ENCODE measurements around the gene OOSP3. TPM values are rescaled to one million over a fixed set of nuclear protein-coding genes. Genes with fewer than 3 reads are reported as not detected.
"Not testable (repeated sequence)": the region's sequence is repeated elsewhere in the genome, so short reads cannot be mapped to it uniquely, and the experiment has no call there.

OOSP3 gene
- polyA plus RNA-seq, 1 donor from 2014 or later = not detected

GRCh38 chr11:59883597-59883996 is 5.0 kb downstream of the OOSP3 start:
- Histone ChIP-seq H3K9me3 (ENCODE audit: low read length) (no peaks in the 10 kb centered on the region), H3K4me3 (ENCODE audit: low read length) (no peak overlapping the region), H3F3A (ENCODE audit: insufficient read depth, low read length, poor library complexity, severe bottlenecking) (no peaks in the 10 kb centered on the region), H3K9ac (ENCODE audit: low read length) (no peak overlapping the region), H4K20me1 (ENCODE audit: insufficient read depth) (no peaks in the 10 kb centered on the region), H3K36me3 (ENCODE audit: insufficient read depth, low read length) (no peaks in the 10 kb centered on the region), H3K27ac (ENCODE audit: low read length) (no peak overlapping the region), H3K79me2 (replicated peaks; ENCODE audit: insufficient read depth, low read length) (no peaks in the 10 kb centered on the region), H3K9me2 (ENCODE audit: insufficient read depth, low read length) (no peaks in the 10 kb centered on the region), H3K4me2 (ENCODE audit: low read length) (no peak overlapping the region), H3K27me3 (ENCODE audit: insufficient read depth, low read depth, low read length) (no peaks in the 10 kb centered on the region), H2AFZ (ENCODE audit: low read depth, low read length) (no peak overlapping the region)
- TF ChIP-seq SMC3 (conservative IDR thresholded peaks at IDR 0.05; ENCODE audit: poor library complexity) (no peak), MXI1 (conservative IDR thresholded peaks at IDR 0.05; ENCODE audit: poor library complexity, severe bottlenecking) (no peak), CTCF (IDR thresholded peaks at IDR 0.05; ENCODE audit: poor library complexity, severe bottlenecking) (no peak), TAF1 (IDR thresholded peaks at IDR 0.05; ENCODE audit: low read depth) (no peak), EP300 (conservative IDR thresholded peaks at IDR 0.05; ENCODE audit: poor library complexity, severe bottlenecking) (no peak), RAD21 (conservative IDR thresholded peaks at IDR 0.05) (no peak), POLR2AphosphoS5 (IDR thresholded peaks at IDR 0.05) (no peak), EZH2 (IDR thresholded peaks at IDR 0.05; ENCODE audit: borderline replicate concordance, insufficient read depth, low read length, poor library complexity, severe bottlenecking) (no peak)
- TF ChIP-seq, protein P1, sequence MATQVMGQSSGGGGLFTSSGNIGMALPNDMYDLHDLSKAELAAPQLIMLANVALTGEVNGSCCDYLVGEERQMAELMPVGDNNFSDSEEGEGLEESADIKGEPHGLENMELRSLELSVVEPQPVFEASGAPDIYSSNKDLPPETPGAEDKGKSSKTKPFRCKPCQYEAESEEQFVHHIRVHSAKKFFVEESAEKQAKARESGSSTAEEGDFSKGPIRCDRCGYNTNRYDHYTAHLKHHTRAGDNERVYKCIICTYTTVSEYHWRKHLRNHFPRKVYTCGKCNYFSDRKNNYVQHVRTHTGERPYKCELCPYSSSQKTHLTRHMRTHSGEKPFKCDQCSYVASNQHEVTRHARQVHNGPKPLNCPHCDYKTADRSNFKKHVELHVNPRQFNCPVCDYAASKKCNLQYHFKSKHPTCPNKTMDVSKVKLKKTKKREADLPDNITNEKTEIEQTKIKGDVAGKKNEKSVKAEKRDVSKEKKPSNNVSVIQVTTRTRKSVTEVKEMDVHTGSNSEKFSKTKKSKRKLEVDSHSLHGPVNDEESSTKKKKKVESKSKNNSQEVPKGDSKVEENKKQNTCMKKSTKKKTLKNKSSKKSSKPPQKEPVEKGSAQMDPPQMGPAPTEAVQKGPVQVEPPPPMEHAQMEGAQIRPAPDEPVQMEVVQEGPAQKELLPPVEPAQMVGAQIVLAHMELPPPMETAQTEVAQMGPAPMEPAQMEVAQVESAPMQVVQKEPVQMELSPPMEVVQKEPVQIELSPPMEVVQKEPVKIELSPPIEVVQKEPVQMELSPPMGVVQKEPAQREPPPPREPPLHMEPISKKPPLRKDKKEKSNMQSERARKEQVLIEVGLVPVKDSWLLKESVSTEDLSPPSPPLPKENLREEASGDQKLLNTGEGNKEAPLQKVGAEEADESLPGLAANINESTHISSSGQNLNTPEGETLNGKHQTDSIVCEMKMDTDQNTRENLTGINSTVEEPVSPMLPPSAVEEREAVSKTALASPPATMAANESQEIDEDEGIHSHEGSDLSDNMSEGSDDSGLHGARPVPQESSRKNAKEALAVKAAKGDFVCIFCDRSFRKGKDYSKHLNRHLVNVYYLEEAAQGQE (IDR thresholded peaks at IDR 0.05; ENCODE audit: borderline replicate concordance) = no peak

DNA sequence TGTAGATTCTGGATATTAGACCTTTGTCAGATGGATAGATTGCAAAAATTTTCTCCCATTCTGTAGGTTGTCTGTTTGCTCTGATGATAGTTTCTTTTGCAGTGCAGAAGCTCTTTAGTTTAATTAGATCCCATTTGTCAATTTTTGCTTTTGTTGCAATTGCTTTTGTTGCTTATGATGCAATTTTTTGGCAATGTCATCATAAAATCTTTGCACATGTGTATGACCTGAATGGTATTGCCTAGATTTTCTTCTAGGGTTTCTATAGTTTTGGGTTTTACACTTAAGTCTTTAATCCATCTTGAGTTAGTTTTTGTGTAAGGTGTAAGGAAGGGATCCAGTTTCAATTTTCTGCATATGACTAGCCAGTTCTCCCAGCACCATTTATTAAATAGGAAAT is 8.6 kb downstream of the OOSP3 start:
- not testable (repeated sequence) for H3F3A ChIP-seq (ENCODE audit: insufficient read depth, low read length, poor library complexity, severe bottlenecking); H3K9me2 ChIP-seq (ENCODE audit: insufficient read depth, low read length); H3K79me2 ChIP-seq (replicated peaks; ENCODE audit: insufficient read depth, low read length)

DNA sequence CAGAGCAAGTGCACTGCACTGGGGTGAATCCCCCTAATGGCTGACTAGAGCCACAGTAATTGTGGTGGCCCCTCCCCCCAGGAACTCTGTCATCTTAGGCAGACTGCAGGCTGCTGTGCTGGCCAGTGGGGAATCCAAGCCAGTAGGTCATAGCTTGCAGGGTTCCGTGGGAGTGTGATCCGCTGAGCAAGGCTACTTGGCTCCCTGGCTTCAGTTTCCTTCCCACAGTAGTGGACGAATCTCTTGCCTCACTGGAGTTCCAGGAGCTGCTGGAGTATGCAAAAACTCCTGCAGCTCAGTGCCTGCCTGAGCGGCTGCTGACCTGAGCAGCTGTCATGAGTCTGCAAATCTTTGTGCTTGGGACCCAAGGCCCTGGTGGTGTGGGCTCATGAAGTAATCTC is 13.2 kb downstream of the OOSP3 start:
- Histone ChIP-seq H3K9me3 (ENCODE audit: low read length) (no peaks in the 10 kb centered on the region), H3K9me2 (ENCODE audit: insufficient read depth, low read length) (no peaks in the 10 kb centered on the region), H3K9ac (ENCODE audit: low read length) (no peak overlapping the region), H3K4me2 (ENCODE audit: low read length) (no peak overlapping the region), H3F3A (ENCODE audit: insufficient read depth, low read length, poor library complexity, severe bottlenecking) (no peaks in the 10 kb centered on the region), H3K4me3 (ENCODE audit: low read length) (no peak overlapping the region), H3K27ac (ENCODE audit: low read length) (no peak overlapping the region), H2AFZ (ENCODE audit: low read depth, low read length) (no peak overlapping the region), H4K20me1 (ENCODE audit: insufficient read depth) (no peaks in the 10 kb centered on the region), H3K79me2 (replicated peaks; ENCODE audit: insufficient read depth, low read length) (no peaks in the 10 kb centered on the region), H3K27me3 (ENCODE audit: insufficient read depth, low read depth, low read length) (no peaks in the 10 kb centered on the region), H3K36me3 (ENCODE audit: insufficient read depth, low read length) (no peaks in the 10 kb centered on the region)
- TF ChIP-seq EP300 (conservative IDR thresholded peaks at IDR 0.05; ENCODE audit: poor library complexity, severe bottlenecking) (no peak), TAF1 (IDR thresholded peaks at IDR 0.05; ENCODE audit: low read depth) (no peak), RAD21 (conservative IDR thresholded peaks at IDR 0.05) (no peak), MXI1 (conservative IDR thresholded peaks at IDR 0.05; ENCODE audit: poor library complexity, severe bottlenecking) (no peak), POLR2AphosphoS5 (IDR thresholded peaks at IDR 0.05) (no peak), CTCF (IDR thresholded peaks at IDR 0.05; ENCODE audit: poor library complexity, severe bottlenecking) (no peak), EZH2 (IDR thresholded peaks at IDR 0.05; ENCODE audit: borderline replicate concordance, insufficient read depth, low read length, poor library complexity, severe bottlenecking) (no peak), SMC3 (conservative IDR thresholded peaks at IDR 0.05; ENCODE audit: poor library complexity) (no peak)
- TF ChIP-seq, protein P1 (IDR thresholded peaks at IDR 0.05; ENCODE audit: borderline replicate concordance) = no peak

More for the DNA sequence above, 8.6 kb downstream of the OOSP3 start:
- H3K9me3 ChIP-seq (ENCODE audit: low read length); H3K27me3 ChIP-seq (ENCODE audit: insufficient read depth, low read depth, low read length); H3K4me2 ChIP-seq (ENCODE audit: low read length); H2AFZ ChIP-seq (ENCODE audit: low read depth, low read length); H3K36me3 ChIP-seq (ENCODE audit: insufficient read depth, low read length); H3K4me3 ChIP-seq (ENCODE audit: low read length); H4K20me1 ChIP-seq (ENCODE audit: insufficient read depth); H3K9ac ChIP-seq (ENCODE audit: low read length); H3K27ac ChIP-seq (ENCODE audit: low read length): not testable (repeated sequence)
